Tibial nerve (tissue), 4 donors: ENCODE measurements around the gene ENKD1. TPM values are rescaled to one million over a fixed set of nuclear protein-coding genes. Genes with fewer than 3 reads are reported as not detected.
A peak's percentile ranks its signal among the peaks of the same experiment; 100 is the strongest.

Source experiments
- DNase-seq, 2 donors: peaks; one replicate each; pipeline ENCODE4 v3.0.0-alpha.2; 2019; ENCODE audit warnings: low spot score in 2 of 2
- H3K27ac ChIP-seq, 4 donors: fragments of 200-600 bp; sonication (generic) in 3 of 4; one replicate each; pipeline ENCODE4 v1.5.1; 2017 to 2019; ENCODE audit warnings: mild to moderate bottlenecking in 1 of 4
- H3K27me3 ChIP-seq, 2 donors: fragments of 200-600 bp; sonication (generic) in 1 of 2; one replicate each; pipeline versions ENCODE4 v1.5.1 to v1.6.0; 2017 to 2019
- H3K36me3 ChIP-seq, 3 donors: fragments of 200-600 bp; sonication (generic); one replicate each; pipeline ENCODE4 v1.5.1; 2018 to 2019
- H3K4me1 ChIP-seq, 4 donors: fragments of 200-600 bp; sonication (generic) in 3 of 4; one replicate each; pipeline ENCODE4 v1.5.1; 2017 to 2019
- H3K4me3 ChIP-seq, 4 donors: fragments of 200-600 bp; sonication (generic) in 3 of 4; one replicate each; pipeline ENCODE4 v1.5.1; 2017 to 2019; ENCODE audit warnings: mild to moderate bottlenecking in 1 of 4, moderate library complexity in 1 of 4
- H3K9me3 ChIP-seq, 4 donors: fragments of 200-600 bp; sonication (generic) in 3 of 4; one replicate each; pipeline ENCODE4 v1.5.1; 2017 to 2019
- CTCF ChIP-seq, 5 experiments: fragments of 200-600 bp in 3 of 5; fragments of 450-650 bp in 2 of 5; sonication (generic) in 3 of 5; IDR thresholded peaks; one replicate each; pipeline ENCODE4 v1.5.1; 2016 to 2019; ENCODE audit warnings: antibody characterized with exemption in 5 of 5, mild to moderate bottlenecking in 3 of 5, moderate library complexity in 2 of 5
- EP300 ChIP-seq, 2 donors: sonication (generic); formaldehyde crosslinking; IDR thresholded peaks; one replicate each; pipeline ENCODE4 v1.6.1; 2017; ENCODE audit warnings: antibody characterized with exemption in 2 of 2, mild to moderate bottlenecking in 1 of 2
- POLR2A ChIP-seq, 2 donors: fragments of 450-650 bp; IDR thresholded peaks; one replicate each; pipeline ENCODE4 v1.6.1; 2017; ENCODE audit warnings: antibody characterized with exemption in 2 of 2, mild to moderate bottlenecking in 2 of 2, moderate library complexity in 2 of 2
- WGBS, 2 donors: methylation state at CpG; one replicate each; pipeline ENCODE4 v1.1.5; 2018; 5-methylcytosine and 5-hydroxymethylcytosine counted together
- total RNA-seq, 4 donors: library from RNA; depleted of rRNA; stranded (reverse); fragments of >200 nt; gene quantifications; one replicate each; pipeline ENCODE4 v1.1.0, GENCODE V29; 2016

ENKD1 gene
- total RNA-seq, 4 donors from 2014 or later = 32.6 to 53.8 (median 45.6) TPM

- Histone ChIP-seq H3K4me3 (peak overlapping the region in 3 of 4 donors; percentile 70 to 83 (median 79)), H3K27ac (peak overlapping the region; percentile 90 to 95 (median 92)), H3K9me3 (no peaks in the 10 kb centered on the region), H3K4me1 (peaks cover 0 to 45% (median 27%) of the 10 kb centered on the region in 4 donors), H3K36me3 (peaks cover 0 to 21% (median 0%) of the 10 kb centered on the region in 3 donors), H3K27me3 (no peaks in the 10 kb centered on the region)
- TF ChIP-seq CTCF (IDR thresholded peaks at IDR 0.05) (peak; percentile 65 to 95 (median 86)), EP300 (IDR thresholded peaks at IDR 0.05) (peak in 1 of 2 donors; percentile 70), POLR2A (IDR thresholded peaks at IDR 0.05) (peak in 1 of 2 donors; percentile 25)
- peak; percentile 67 to 71 for DNase-seq
- WGBS, 2 donors = 16 to 35% methylated on average over 10 to 15 of the region's 18 CpGs
These were observed 1.4 kb upstream of the ENKD1 start for GRCh38 chr16:67667817-67668494.

- WGBS, 2 donors = 23 to 49% methylated on average over 5 to 8 of the region's 10 CpGs
- TF ChIP-seq EP300 (IDR thresholded peaks at IDR 0.05) (no peak), POLR2A (IDR thresholded peaks at IDR 0.05) (no peak), CTCF (IDR thresholded peaks at IDR 0.05) (no peak)
These were observed 885 bp upstream of the ENKD1 start for GRCh38 chr16:67667453-67667816.

DNA sequence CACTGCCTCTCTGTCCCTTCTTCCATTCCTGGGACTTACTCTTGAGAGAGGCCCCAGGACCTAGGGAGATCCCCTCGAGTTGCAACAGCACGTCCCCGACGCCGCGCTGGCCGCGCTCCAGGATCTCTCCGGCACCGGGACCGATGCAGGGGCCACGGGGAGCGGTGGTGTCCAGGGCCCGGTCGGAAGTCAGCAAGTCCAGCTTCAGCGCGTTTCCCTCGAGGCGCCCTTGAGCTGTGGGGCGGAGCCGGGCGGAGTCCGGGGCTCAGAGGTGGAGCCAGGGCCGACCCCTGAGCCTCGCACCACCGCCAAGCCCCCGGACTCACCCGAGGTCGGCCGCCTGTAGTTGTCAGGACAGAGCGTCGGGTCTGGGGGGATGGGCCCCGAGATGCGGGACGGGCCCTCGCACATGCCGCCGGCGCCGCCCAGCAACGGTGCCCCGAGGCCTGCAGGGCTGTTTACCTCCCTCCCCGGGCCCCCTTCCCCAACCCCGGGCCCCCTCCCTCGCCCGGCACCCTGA, 458 bp downstream of the ENKD1 start:
- Histone ChIP-seq H3K27ac (peak overlapping the region; percentile 90 to 95 (median 92)), H3K4me1 (peaks cover 0 to 46% (median 30%) of the 10 kb centered on the region in 4 donors), H3K4me3 (peak overlapping the region; percentile 67 to 83 (median 74)), H3K36me3 (peaks cover 0 to 32% (median 0%) of the 10 kb centered on the region in 3 donors), H3K27me3 (no peaks in the 10 kb centered on the region), H3K9me3 (no peaks in the 10 kb centered on the region)
- WGBS, 2 donors = 0 to 1% methylated on average over 19 to 32 of the region's 46 CpGs
- DNase-seq = no peak
- no peak for TF ChIP-seq CTCF (IDR thresholded peaks at IDR 0.05)
- no peak for TF ChIP-seq POLR2A (IDR thresholded peaks at IDR 0.05)
- TF ChIP-seq EP300 (IDR thresholded peaks at IDR 0.05) = no peak

More at GRCh38 chr16:67667453-67667816, 885 bp upstream of the ENKD1 start:
- Histone ChIP-seq H3K4me1 (peaks cover 0 to 40% (median 25%) of the 10 kb centered on the region in 4 donors), H3K36me3 (peaks cover 0 to 26% (median 0%) of the 10 kb centered on the region in 3 donors), H3K27me3 (no peaks in the 10 kb centered on the region), H3K27ac (peak overlapping the region; percentile 90 to 95 (median 92)), H3K9me3 (no peaks in the 10 kb centered on the region), H3K4me3 (peak overlapping the region; percentile 67 to 83 (median 74))
- no peak for DNase-seq

DNA sequence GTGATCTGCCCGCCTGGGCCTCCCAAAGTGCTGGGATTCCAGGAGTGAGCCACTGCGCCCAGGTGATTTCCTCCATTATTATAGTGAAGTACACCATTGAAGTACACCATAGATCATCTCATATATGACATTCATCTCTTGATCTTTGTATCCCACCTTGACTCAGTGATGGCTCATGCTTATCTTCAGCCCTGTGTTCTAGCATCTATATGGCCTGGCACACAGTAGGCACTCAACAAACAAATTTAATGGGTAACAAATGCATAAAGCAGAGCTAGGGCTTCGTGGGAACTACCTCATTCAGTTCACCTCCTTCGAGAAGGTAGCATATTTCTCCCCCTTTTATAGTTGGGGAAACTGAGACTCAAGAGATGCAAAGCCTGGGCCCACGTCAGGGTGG, 952 bp downstream of the ENKD1 start:
- Histone ChIP-seq H3K4me3 (peak overlapping the region in 3 of 4 donors; percentile 67 to 83 (median 79)), H3K9me3 (no peaks in the 10 kb centered on the region), H3K27me3 (no peaks in the 10 kb centered on the region), H3K4me1 (peaks cover 0 to 48% (median 32%) of the 10 kb centered on the region in 4 donors), H3K27ac (peak overlapping the region in 3 of 4 donors; percentile 90 to 95 (median 91)), H3K36me3 (peaks cover 0 to 32% (median 0%) of the 10 kb centered on the region in 3 donors)
- 68 to 72% methylated on average over 5 of the region's 5 CpGs for WGBS, 2 donors
- DNase-seq = no peak
- no peak for TF ChIP-seq POLR2A (IDR thresholded peaks at IDR 0.05)
- TF ChIP-seq EP300 (IDR thresholded peaks at IDR 0.05) = no peak
- TF ChIP-seq CTCF (IDR thresholded peaks at IDR 0.05) = no peak

DNA sequence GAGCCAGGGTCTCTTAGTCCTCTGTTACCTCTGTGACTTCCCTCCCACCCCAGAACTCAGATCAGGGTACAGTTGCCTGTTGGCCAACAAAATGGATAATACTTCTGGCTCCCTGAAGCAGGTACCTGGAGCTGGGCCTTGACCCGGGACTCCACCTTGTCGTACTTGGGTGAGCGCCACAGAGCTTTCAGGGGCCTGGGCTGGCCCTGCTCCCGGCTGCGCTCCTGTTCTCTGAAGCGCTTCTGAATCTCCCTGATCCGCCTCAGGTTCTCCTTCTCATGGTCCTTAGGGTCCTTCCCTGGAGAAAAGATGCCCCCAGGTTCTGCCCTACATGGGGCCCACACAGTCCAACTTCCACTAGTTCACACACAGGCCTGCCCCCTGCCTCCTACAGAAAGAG, 1.7 kb downstream of the ENKD1 start:
- no peak overlapping the region for H3K4me3 ChIP-seq
- peaks cover 0 to 48% (median 32%) of the 10 kb centered on the region in 4 donors for H3K4me1 ChIP-seq
- no peak for TF ChIP-seq CTCF (IDR thresholded peaks at IDR 0.05)
- TF ChIP-seq EP300 (IDR thresholded peaks at IDR 0.05) = no peak
- no peak for TF ChIP-seq POLR2A (IDR thresholded peaks at IDR 0.05)
- H3K27me3 ChIP-seq = no peaks in the 10 kb centered on the region
- H3K27ac ChIP-seq = peak overlapping the region in 1 of 4 donors; percentile 100
- peaks cover 0 to 32% (median 0%) of the 10 kb centered on the region in 3 donors for H3K36me3 ChIP-seq
- no peaks in the 10 kb centered on the region for H3K9me3 ChIP-seq
- WGBS, 2 donors = 88 to 97% methylated on average over 7 of the region's 7 CpGs
- no peak for DNase-seq
